GM12878 (cell line): ENCODE measurements around the gene HMGN1. TPM values are rescaled to one million over a fixed set of nuclear protein-coding genes. Genes with fewer than 3 reads are reported as not detected.

Source experiments
- ATAC-seq: fragments of 200-7000 bp; cut with Tn5 transposase; 3 replicates; pipeline ENCODE4 v1.9.1; 2020; ENCODE audit warnings: mild to moderate bottlenecking, moderate library complexity
- BruUV-seq: library from RNA; stranded (reverse); fragments of 400-500 nt; replicated peaks from 2 replicates; lab custom pipeline; 2021; lab: Mats Ljungman, UMichigan
- CTCF ChIA-PET: fragments of 300-600 bp; sonication (Branson Sonifier 250); formaldehyde crosslinking; extraction: SDS; loops from one replicate; lab custom pipeline; 2021; ENCODE audit warnings: inconsistent platforms; lab: Yijun Ruan, JAX
- POLR2A ChIA-PET: fragments of 350-600 bp; formaldehyde crosslinking; extraction: SDS; loops from one replicate; lab custom pipeline; 2021; ENCODE audit warnings: inconsistent platforms; lab: Charles Lee
- RAD21 ChIA-PET: fragments of 300-600 bp; sonication (Branson Sonifier 250); formaldehyde crosslinking; loops from one replicate; lab custom pipeline; 2023; ENCODE audit warnings: antibody characterized with exemption; ENCODE audit not compliant: unreplicated experiment; lab: Charles Lee
- SMC1A ChIA-PET: fragments of 300-600 bp; sonication (Branson Sonifier 250); formaldehyde crosslinking; loops from one replicate; lab custom pipeline; 2023; ENCODE audit not compliant: unreplicated experiment, uncharacterized antibody; lab: Charles Lee
- DNase-seq: peaks from one replicate; pipeline ENCODE4 v3.0.0-alpha.2; 2011; ENCODE audit warnings: low read depth, low spot score
- FAIRE-seq: peaks from 3 replicates; lab custom pipeline; 2011; peaks lifted over from hg19 to GRCh38; lab: Jason Lieb, UNC
- H2AFZ ChIP-seq: 2 replicates; pipeline ENCODE4 v1.6.0; 2011; ENCODE audit warnings: low read depth, low read length, control low read depth; ENCODE audit not compliant: control insufficient read depth
- H3K27ac ChIP-seq: 2 replicates; pipeline ENCODE4 v1.5.1; 2011; ENCODE audit warnings: control low read depth; ENCODE audit not compliant: control insufficient read depth, insufficient read depth
- H3K27me3 ChIP-seq, 2 experiments: replicated peaks in 1 of 2; 2 replicates each; pipeline versions ENCODE4 v1.6.0 to v1.6.1; 2011; ENCODE audit warnings: low read length in 1 of 2; ENCODE audit not compliant: control insufficient read depth in 2 of 2, insufficient read depth in 2 of 2
- H3K36me3 ChIP-seq, 2 experiments: 2 replicates each; pipeline ENCODE4 v1.5.1; 2011; ENCODE audit warnings: low read length in 1 of 2; ENCODE audit not compliant: control insufficient read depth in 2 of 2, insufficient read depth in 2 of 2
- H3K4me1 ChIP-seq: 2 replicates; pipeline ENCODE4 v1.6.1; 2011; ENCODE audit warnings: mild to moderate bottlenecking, low read length, moderate library complexity, mixed read lengths; ENCODE audit not compliant: control insufficient read depth, insufficient read depth
- H3K4me2 ChIP-seq: 2 replicates; pipeline ENCODE4 v1.6.0; 2011; ENCODE audit warnings: control low read depth; ENCODE audit not compliant: control insufficient read depth, insufficient read depth
- H3K4me3 ChIP-seq: fragments of 200-600 bp; sonication (generic); 2 replicates; pipeline ENCODE4 v1.5.1; 2016
- H3K79me2 ChIP-seq: 2 replicates; pipeline ENCODE4 v1.6.0; 2011; ENCODE audit warnings: low read length; ENCODE audit not compliant: control insufficient read depth, insufficient read depth
- H3K9ac ChIP-seq: 2 replicates; pipeline ENCODE4 v1.8.0; 2011; ENCODE audit warnings: low read length, control low read depth, mixed read lengths; ENCODE audit not compliant: control insufficient read depth, insufficient read depth
- H3K9me3 ChIP-seq: replicated peaks from 3 replicates; pipeline ENCODE4 v1.5.1; 2011; ENCODE audit warnings: mild to moderate bottlenecking, low read length; ENCODE audit not compliant: control insufficient read depth, insufficient read depth
- H4K20me1 ChIP-seq: 2 replicates; pipeline ENCODE4 v1.6.0; 2011; ENCODE audit not compliant: control insufficient read depth, insufficient read depth
- BHLHE40 ChIP-seq, 2 experiments: fragments of 450-650 bp in 1 of 2; IDR thresholded peaks; 2 replicates each; pipeline ENCODE4 v1.6.1; 2011 to 2017; ENCODE audit warnings: low read depth in 2 of 2, borderline replicate concordance in 1 of 2, improper control_type of control experiment in 1 of 2, low read length in 1 of 2, mild to moderate bottlenecking in 1 of 2
- FOXM1 ChIP-seq: IDR thresholded peaks from 2 replicates; pipeline ENCODE4 v1.6.1; 2012; ENCODE audit warnings: low read depth, mild to moderate bottlenecking, inconsistent platforms, low read length, moderate library complexity
- WGBS: methylation state at CpG from one replicate; pipeline ENCODE4 v1.1.6; 2016; ENCODE audit warnings: low lambda C conversion rate; ENCODE audit not compliant: insufficient replicate concordance, insufficient coverage; ENCODE audit errors: missing lambda C conversion rate; 5-methylcytosine and 5-hydroxymethylcytosine counted together
- in situ Hi-C: fragments of 300-500 bp; cut with MboI; formaldehyde crosslinking; loops from 9 replicates; pipeline ENCODE4 v1.14.3; 2018; ENCODE audit warnings: mixed read lengths
- intact Hi-C: fragments of 100-400 bp; cut with micrococcal nuclease; formaldehyde crosslinking; loops from one replicate; pipeline ENCODE4 v1.14.2; 2022; ENCODE audit not compliant: unreplicated experiment
- polyA plus RNA-seq, 11 experiments: library from polyadenylated mRNA; depleted of rRNA in 4 of 11; unstranded in 6 of 11; stranded (reverse) in 5 of 11; fragments of >200 nt; fragmentation: Nextera tagmentation in 4 of 11; fragmentation: Illumina TruSeq in 1 of 11; extraction: Ambion mirVana in 4 of 11; extraction: Trizol in 1 of 11; gene quantifications; 1 replicate in 1 of 11; 2 replicates in 10 of 11; pipeline versions ENCODE4 v1.2.1 to v1.2.3, GENCODE V29; 2011 to 2016; ENCODE audit warnings: inconsistent platforms in 2 of 11, missing spikeins in 2 of 11, low read depth in 1 of 11
- total RNA-seq, 4 experiments: library from RNA; depleted of rRNA in 3 of 4; stranded (reverse); fragments of >200 nt in 3 of 4; fragmentation: Illumina TruSeq in 1 of 4; extraction: Trizol in 1 of 4; gene quantifications; 2 replicates each; pipeline versions ENCODE4 v1.2.1 to v1.2.3, GENCODE V29; 2013 to 2021
- TF ChIP-seq, protein P1 (sequence below): fragments of 450-650 bp; IDR thresholded peaks from 2 replicates; pipeline ENCODE4 v1.6.1; 2017; ENCODE audit warnings: mild to moderate bottlenecking, moderate library complexity

Gene HMGN1
- total and polyA plus RNA-seq, 10 of the 15 experiments (the other 5 are each of a cell fraction or from before 2014, with no cell fraction given), result 120 to 798 (median 396) TPM

DNA sequence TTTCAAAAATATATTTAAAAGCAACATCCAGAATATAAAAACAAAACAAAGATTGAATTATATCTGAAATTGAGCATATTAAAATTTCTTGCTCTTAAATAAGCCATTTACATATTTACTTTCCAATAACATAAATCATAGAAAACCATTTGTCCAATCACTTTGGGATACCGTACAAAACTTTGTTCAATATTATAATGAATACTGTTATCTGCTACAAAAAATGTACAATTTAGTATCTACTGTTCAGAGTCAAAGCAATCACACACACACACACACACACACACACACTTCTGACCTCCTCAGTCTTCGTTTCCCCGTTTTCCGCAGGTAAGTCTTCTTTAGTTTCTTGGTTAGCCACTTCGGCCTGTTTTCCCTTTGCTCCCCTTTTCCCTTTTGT lies 4.0 kb downstream of the HMGN1 start:
- in situ Hi-C loops, result no loop called here
- no TSS peak for BruUV-seq
- H3K4me2 ChIP-seq, result no peak overlapping the region; the same call in 1 of the 2 replicates
- H2AFZ ChIP-seq, result no peak overlapping the region
- intact Hi-C loops, result no loop called here
- WGBS, result 100% methylated on average over 5 of the region's 5 CpGs
- ChIA-PET RAD21 (no interaction called here), CTCF (interaction anchor here (1.0 to 3.8 kb wide), 3 partner anchors 42 to 96 kb away, joined by 3 to 24 read pairs (median 3); no protein-coding TSS in a partner anchor), SMC1A (no interaction called here), POLR2A (interaction anchor here (0.6 kb wide), 1 partner anchor 24 kb away, joined by 3 read pairs; no protein-coding TSS in a partner anchor)
- peaks cover 36% of the 10 kb centered on the region for H3K79me2 ChIP-seq
- ATAC-seq (no peak), DNase-seq (no peak), FAIRE-seq (no peak)
- H3K36me3 ChIP-seq, result peaks cover 0 to 31% of the 10 kb centered on the region in 2 experiments; a peak in 3 of 4 replicates
- no peaks in the 10 kb centered on the region for H4K20me1 ChIP-seq
- no peaks in the 10 kb centered on the region for H3K9me3 ChIP-seq
- H3K27me3 ChIP-seq, result no peaks in the 10 kb centered on the region
- H3K27ac ChIP-seq, result no peak overlapping the region
- TF ChIP-seq FOXM1 (no peak), BHLHE40 (IDR thresholded peaks at IDR 0.05; ENCODE audit: borderline replicate concordance in 1 of 2, low read depth in 2 of 2, low read length in 1 of 2) (no peak)
- TF ChIP-seq, protein P1, sequence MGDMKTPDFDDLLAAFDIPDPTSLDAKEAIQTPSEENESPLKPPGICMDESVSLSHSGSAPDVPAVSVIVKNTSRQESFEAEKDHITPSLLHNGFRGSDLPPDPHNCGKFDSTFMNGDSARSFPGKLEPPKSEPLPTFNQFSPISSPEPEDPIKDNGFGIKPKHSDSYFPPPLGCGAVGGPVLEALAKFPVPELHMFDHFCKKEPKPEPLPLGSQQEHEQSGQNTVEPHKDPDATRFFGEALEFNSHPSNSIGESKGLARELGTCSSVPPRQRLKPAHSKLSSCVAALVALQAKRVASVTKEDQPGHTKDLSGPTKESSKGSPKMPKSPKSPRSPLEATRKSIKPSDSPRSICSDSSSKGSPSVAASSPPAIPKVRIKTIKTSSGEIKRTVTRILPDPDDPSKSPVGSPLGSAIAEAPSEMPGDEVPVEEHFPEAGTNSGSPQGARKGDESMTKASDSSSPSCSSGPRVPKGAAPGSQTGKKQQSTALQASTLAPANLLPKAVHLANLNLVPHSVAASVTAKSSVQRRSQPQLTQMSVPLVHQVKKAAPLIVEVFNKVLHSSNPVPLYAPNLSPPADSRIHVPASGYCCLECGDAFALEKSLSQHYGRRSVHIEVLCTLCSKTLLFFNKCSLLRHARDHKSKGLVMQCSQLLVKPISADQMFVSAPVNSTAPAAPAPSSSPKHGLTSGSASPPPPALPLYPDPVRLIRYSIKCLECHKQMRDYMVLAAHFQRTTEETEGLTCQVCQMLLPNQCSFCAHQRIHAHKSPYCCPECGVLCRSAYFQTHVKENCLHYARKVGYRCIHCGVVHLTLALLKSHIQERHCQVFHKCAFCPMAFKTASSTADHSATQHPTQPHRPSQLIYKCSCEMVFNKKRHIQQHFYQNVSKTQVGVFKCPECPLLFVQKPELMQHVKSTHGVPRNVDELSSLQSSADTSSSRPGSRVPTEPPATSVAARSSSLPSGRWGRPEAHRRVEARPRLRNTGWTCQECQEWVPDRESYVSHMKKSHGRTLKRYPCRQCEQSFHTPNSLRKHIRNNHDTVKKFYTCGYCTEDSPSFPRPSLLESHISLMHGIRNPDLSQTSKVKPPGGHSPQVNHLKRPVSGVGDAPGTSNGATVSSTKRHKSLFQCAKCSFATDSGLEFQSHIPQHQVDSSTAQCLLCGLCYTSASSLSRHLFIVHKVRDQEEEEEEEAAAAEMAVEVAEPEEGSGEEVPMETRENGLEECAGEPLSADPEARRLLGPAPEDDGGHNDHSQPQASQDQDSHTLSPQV, result no peak
- H3K4me3 ChIP-seq, result no peak overlapping the region
- no peak overlapping the region for H3K9ac ChIP-seq
- 0 out of 2 replicates have a peak, but pooled peaks cover 3% of the 10 kb centered on the region for H3K4me1 ChIP-seq
